Measurements from ENCODE around the gene NUP98.

The NUP98 gene

GRCh38 chr11:3667149-3668035, 130.0 kb downstream of the NUP98 start:
- TF ChIP-seq TARDBP (IDR thresholded peaks at IDR 0.05), result no peak
- no peak for TF ChIP-seq PKNOX1 (IDR thresholded peaks at IDR 0.05)
- no peak for TF ChIP-seq FOXM1 (IDR thresholded peaks at IDR 0.05; ENCODE audit: borderline replicate concordance)
- no peak for TF ChIP-seq L3MBTL2 (conservative IDR thresholded peaks at IDR 0.05)
- no peak for TF ChIP-seq FOXA1 (IDR thresholded peaks at IDR 0.05)
- no peak for TF ChIP-seq HDGF (IDR thresholded peaks at IDR 0.05; ENCODE audit: borderline replicate concordance)
- no peak for TF ChIP-seq BHLHE40 (IDR thresholded peaks at IDR 0.05; ENCODE audit: borderline replicate concordance)
- TF ChIP-seq SP1 (IDR thresholded peaks at IDR 0.05), result no peak
- no peak for TF ChIP-seq SUZ12 (IDR thresholded peaks at IDR 0.05)
- no peak for TF ChIP-seq ZNF384 (IDR thresholded peaks at IDR 0.05)
- TF ChIP-seq NFRKB (IDR thresholded peaks at IDR 0.05), result no peak
- no peak for TF ChIP-seq FOXK2 (IDR thresholded peaks at IDR 0.05)
- TF ChIP-seq LEF1 (IDR thresholded peaks at IDR 0.05; ENCODE audit: borderline replicate concordance), result no peak
- no peak for TF ChIP-seq CTBP1 (IDR thresholded peaks at IDR 0.05; ENCODE audit: borderline replicate concordance)
- no peak for TF ChIP-seq ELF4 (IDR thresholded peaks at IDR 0.05)
- TF ChIP-seq ARNT (IDR thresholded peaks at IDR 0.05), result no peak
- POLR2A ChIA-PET, result no interaction called here

DNA sequence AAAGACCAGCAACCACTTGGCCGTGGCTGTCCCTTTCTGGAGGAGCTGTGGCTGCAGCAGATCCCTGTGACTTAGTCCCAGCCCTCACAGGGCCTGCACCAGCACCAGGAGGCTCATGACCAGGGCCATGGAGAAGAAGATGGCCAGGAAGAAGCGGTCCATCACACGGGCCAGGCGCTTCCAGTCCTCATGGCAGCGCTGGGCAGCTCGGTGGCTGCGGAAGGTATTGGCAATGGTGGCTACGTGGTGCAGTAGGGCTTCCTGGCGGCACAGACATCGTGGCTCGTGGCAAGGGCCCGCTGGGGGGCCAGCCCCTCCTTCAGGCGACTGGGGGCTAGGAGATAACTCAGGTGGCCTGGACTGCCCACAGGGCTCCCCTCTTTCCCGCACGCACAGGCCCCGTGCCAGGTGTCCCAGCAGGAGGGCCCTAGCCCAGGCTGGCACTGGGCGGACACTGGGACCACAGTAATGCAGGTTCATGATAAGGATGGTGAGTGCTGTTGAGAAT, 131.3 kb downstream of the NUP98 start:
- ChIA-PET CTCF (interaction anchor here (0.6 kb wide), 1 partner anchor 109 kb away, joined by 4 read pairs; no protein-coding TSS in a partner anchor), POLR2A (no interaction called here)
- DNase-seq (ENCODE audit: extremely low spot score), result no peak
- TF ChIP-seq SP1 (IDR thresholded peaks at IDR 0.05) (no peak), FOXK2 (IDR thresholded peaks at IDR 0.05) (no peak), ELF4 (IDR thresholded peaks at IDR 0.05) (no peak), L3MBTL2 (conservative IDR thresholded peaks at IDR 0.05) (no peak), FOXA1 (IDR thresholded peaks at IDR 0.05) (no peak)

More at GRCh38 chr11:3667149-3668035, 130.0 kb downstream of the NUP98 start:
- CTCF ChIA-PET, result no interaction called here
- DNase-seq (ENCODE audit: extremely low spot score), result no peak

DNA sequence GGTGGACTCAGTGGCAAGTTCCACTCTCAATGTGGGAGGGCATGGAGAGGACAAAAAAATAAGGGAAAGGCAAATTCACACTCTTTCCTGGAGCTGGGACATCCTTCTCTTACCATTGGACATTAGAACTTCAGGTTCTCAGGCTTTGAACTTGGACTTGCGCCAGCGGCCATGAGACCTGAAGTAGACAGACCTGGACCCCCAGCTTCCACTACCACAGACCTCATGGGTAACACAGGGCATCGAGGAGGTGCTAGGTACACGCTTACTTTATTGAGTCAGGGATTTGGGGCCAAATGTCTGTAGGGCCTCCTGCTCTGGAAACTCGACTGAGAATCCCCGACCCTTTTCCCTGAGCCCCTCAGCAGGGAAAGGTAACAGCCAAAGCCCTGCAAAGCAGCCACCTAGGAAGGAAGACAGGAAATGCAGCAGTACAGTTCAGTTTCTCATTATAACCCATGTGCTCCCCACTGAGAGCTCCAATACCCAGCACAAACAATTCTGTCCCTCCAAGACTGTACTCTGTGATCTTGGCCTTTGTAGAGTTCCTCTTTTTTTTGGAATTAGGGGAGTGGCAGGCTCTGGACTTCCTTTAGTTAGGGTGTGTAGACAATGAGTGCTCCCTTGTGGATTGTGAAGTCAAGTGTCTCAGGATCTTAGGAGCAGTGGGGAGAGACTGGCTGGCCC, 131.9 kb downstream of the NUP98 start:
- POLR2A ChIA-PET, result no interaction called here
- CTCF ChIA-PET, result interaction anchor here (0.6 kb wide), 1 partner anchor 110 kb away, joined by 4 read pairs; no protein-coding TSS in a partner anchor
- TF ChIP-seq L3MBTL2 (conservative IDR thresholded peaks at IDR 0.05) (no peak), HDGF (IDR thresholded peaks at IDR 0.05; ENCODE audit: borderline replicate concordance) (no peak), BHLHE40 (IDR thresholded peaks at IDR 0.05; ENCODE audit: borderline replicate concordance) (no peak), ZNF384 (IDR thresholded peaks at IDR 0.05) (no peak), ARNT (IDR thresholded peaks at IDR 0.05) (no peak), ELF4 (IDR thresholded peaks at IDR 0.05) (no peak), LEF1 (IDR thresholded peaks at IDR 0.05; ENCODE audit: borderline replicate concordance) (no peak), SP1 (IDR thresholded peaks at IDR 0.05) (no peak), CTBP1 (IDR thresholded peaks at IDR 0.05; ENCODE audit: borderline replicate concordance) (no peak), SUZ12 (IDR thresholded peaks at IDR 0.05) (no peak), FOXM1 (IDR thresholded peaks at IDR 0.05; ENCODE audit: borderline replicate concordance) (no peak), FOXA1 (IDR thresholded peaks at IDR 0.05) (no peak), FOXK2 (IDR thresholded peaks at IDR 0.05) (no peak), NFRKB (IDR thresholded peaks at IDR 0.05) (no peak), PKNOX1 (IDR thresholded peaks at IDR 0.05) (no peak)
- no peak for DNase-seq (ENCODE audit: extremely low spot score)

DNA sequence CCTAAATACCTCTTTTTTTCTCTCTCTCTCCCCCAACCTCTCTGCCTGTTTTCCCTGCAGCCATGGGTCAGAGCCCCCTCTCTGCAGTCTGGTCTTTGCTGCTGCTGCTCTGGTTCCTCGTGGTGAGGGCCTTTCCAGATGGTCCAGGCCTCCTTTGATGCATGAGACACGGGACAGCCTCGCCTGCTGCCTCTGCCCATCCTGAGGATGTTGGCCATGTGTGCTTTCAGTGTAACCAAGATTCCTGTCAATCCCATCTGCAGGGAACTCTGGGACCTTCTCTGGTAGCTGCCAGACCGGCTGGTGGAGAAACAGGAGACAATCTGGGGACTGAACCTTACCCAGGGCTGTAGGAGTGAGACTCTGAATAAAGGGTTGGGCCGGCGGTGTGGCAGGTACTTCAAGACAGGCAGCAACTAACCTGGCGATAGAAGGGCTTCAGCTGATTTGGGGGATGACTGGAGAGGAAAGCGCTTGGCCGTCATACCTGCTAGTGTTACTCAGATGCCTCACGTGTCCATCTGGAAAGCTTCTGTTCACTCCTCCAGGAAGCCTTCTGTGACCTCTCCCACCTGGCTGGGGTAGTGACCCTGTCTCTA, 133.2 kb downstream of the NUP98 start:
- ChIA-PET POLR2A (no interaction called here), CTCF (no interaction called here)
- no peak for TF ChIP-seq ARNT (IDR thresholded peaks at IDR 0.05)
- TF ChIP-seq FOXA1 (IDR thresholded peaks at IDR 0.05), result no peak
- no peak for TF ChIP-seq BHLHE40 (IDR thresholded peaks at IDR 0.05; ENCODE audit: borderline replicate concordance)
- no peak for TF ChIP-seq CTBP1 (IDR thresholded peaks at IDR 0.05; ENCODE audit: borderline replicate concordance)
- no peak for TF ChIP-seq ELF4 (IDR thresholded peaks at IDR 0.05)
- TF ChIP-seq PKNOX1 (IDR thresholded peaks at IDR 0.05), result no peak

GRCh38 chr11:3662856-3663255, 134.5 kb downstream of the NUP98 start:
- CTCF ChIA-PET, result no interaction called here
- POLR2A ChIA-PET, result interaction anchor here (0.8 kb wide), 1 partner anchor 16 kb away, joined by 3 read pairs; no protein-coding TSS in a partner anchor

More for the DNA sequence above, 133.2 kb downstream of the NUP98 start:
- no peak for DNase-seq (ENCODE audit: extremely low spot score)

More at GRCh38 chr11:3662856-3663255, 134.5 kb downstream of the NUP98 start:
- DNase-seq (ENCODE audit: extremely low spot score), result no peak
- no peak for TF ChIP-seq LEF1 (IDR thresholded peaks at IDR 0.05; ENCODE audit: borderline replicate concordance)
- TF ChIP-seq FOXA1 (IDR thresholded peaks at IDR 0.05), result no peak
- TF ChIP-seq CTBP1 (IDR thresholded peaks at IDR 0.05; ENCODE audit: borderline replicate concordance), result no peak
- no peak for TF ChIP-seq FOXM1 (IDR thresholded peaks at IDR 0.05; ENCODE audit: borderline replicate concordance)
- TF ChIP-seq SUZ12 (IDR thresholded peaks at IDR 0.05), result no peak
- no peak for TF ChIP-seq L3MBTL2 (conservative IDR thresholded peaks at IDR 0.05)
- no peak for TF ChIP-seq ZNF384 (IDR thresholded peaks at IDR 0.05)
- TF ChIP-seq TARDBP (IDR thresholded peaks at IDR 0.05), result no peak
- no peak for TF ChIP-seq SP1 (IDR thresholded peaks at IDR 0.05)
- TF ChIP-seq HDGF (IDR thresholded peaks at IDR 0.05; ENCODE audit: borderline replicate concordance), result no peak
- TF ChIP-seq ARNT (IDR thresholded peaks at IDR 0.05), result no peak
- TF ChIP-seq PKNOX1 (IDR thresholded peaks at IDR 0.05), result no peak
- no peak for TF ChIP-seq FOXK2 (IDR thresholded peaks at IDR 0.05)
- TF ChIP-seq NFRKB (IDR thresholded peaks at IDR 0.05), result no peak
- TF ChIP-seq ELF4 (IDR thresholded peaks at IDR 0.05), result no peak
- TF ChIP-seq BHLHE40 (IDR thresholded peaks at IDR 0.05; ENCODE audit: borderline replicate concordance), result no peak

Measured in HEK293T (cell line).